ENCODE measurements around the gene KCNK10.

- TF ChIP-seq TAF1 (IDR thresholded peaks at IDR 0.05; ENCODE audit: low read depth, low read length) (no peak), POLR2AphosphoS5 (IDR thresholded peaks at IDR 0.05; ENCODE audit: low read depth, low read length) (no peak), POLR2A (IDR thresholded peaks at IDR 0.05; ENCODE audit: low read depth, low read length) (no peak), SPI1 (IDR thresholded peaks at IDR 0.05; ENCODE audit: low read depth, low read length) (no peak), POU2F2 (IDR thresholded peaks at IDR 0.05; ENCODE audit: low read depth, low read length) (no peak)
Observed at GRCh38 chr14:88194531-88194930, 128.5 kb downstream of the KCNK10 start.

All from GM12891 (cell line).